Epithelial cell of prostate (primary cell): ENCODE data around the gene HOXA9.

Source experiments
- DNase-seq: peaks from one replicate; pipeline ENCODE4 v3.0.0-alpha.2; 2011; ENCODE audit warnings: low read depth, low spot score
- H3K27ac ChIP-seq: fragments of 450-650 bp; 2 replicates; pipeline ENCODE4 v1.5.1; 2017; ENCODE audit warnings: mild to moderate bottlenecking

HOXA9 gene

DNA sequence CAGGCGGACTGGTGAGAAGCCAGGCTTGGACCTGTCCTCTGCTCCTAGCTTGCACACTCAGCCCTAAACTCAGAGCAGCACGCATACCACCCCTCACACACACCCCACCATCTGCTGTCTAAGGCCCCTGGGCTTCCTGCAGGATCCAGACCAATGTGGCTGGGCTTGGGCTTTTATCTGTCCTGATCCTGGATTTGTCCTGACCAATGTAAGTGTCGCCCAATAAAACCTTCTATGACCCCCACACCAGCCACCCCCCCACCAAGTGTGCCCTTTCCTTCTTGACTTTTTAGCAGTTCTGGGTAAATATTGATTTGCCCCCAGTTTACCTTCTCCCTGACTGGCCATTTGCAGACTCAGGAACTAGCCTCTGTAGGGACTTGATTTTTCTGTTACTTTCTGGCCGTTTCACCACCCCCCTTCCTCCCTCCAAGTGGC, 36.3 kb upstream of the HOXA9 start:
- DNase-seq: no peak
- H3K27ac ChIP-seq: peak overlapping the region; percentile 84

DNA sequence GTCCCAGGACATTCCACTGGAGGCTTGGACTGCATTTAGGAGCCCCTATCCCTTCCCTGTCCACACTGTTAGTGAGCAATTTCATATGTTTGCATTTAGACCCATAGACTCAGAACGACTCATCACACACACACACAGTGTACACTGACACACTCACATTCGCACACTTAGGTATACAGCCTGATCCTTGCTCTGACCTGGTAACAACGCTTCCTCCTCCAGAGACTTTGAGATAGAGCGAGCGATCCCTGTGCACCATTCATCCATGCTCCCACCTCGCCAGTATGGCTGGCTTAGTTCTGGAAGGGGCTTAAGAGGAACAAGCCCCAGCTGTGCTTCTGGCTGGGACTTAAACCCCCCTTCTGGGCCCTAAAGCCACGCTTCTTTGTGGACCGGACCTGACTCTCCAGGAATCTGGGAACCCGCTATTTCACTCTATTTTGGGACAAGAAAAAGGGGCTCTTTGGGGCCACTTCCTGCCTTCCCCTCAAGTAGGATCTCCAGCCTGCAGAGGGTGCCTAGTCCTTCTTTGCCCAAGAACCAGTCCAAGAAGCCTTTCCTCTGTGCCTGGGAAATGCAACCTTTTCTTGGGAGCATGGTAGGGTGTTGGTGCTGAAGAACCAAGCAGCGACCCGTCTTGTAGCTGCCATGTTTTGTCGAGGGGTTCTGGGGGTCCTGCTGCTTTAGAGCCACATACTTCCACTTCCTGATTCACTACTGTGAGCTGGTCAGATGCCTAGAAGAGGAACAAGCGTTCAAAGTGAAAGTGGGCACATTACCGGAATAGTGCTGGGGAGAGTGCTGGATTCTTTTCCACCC, 35.6 kb upstream of the HOXA9 start:
- no peak for DNase-seq
- H3K27ac ChIP-seq: peak overlapping the region; percentile 84

DNA sequence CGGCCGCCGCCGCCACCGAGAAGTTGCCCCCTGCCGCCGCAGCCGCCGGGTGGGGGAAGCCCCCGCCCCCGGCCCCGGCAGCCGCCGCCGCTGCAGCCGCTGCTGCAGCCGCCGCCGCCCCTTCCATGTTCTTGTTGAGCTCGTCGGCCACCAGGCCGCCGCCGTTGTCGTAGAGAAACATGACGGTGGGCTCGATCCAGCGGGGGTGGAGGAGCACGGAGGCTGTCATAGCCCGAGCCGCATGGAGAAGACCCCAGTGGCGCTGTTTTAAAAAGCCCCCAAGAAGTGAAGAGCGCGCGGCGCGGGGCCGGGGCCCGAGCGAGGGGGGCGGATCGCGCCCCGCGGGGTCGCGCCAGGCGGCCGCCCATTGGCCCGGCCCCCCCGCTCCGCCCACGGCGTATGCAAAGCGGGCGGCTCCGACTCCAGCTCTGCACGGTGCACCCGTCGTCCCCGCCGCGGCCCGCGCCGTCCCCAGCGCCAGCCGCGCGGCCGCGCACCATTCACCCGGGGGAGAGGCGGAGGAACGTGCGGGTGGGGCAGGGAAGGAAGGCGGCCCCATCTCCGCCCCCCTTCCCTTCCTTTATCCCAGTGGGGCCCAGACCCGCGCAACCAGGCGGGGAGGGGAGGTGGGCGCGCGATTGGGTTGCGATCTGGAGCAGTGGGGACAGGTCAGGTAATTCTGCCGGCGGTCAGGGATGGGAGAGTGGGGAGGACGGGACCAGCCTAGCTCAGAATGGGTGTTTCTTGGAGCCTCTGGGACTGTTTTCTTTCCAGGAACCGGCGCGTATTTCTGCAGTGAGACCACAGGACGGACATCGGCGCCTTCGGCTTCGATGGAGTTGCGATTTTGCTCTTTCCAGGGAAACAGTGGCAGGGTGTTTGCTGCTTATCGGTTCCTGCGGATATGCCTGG, 34.8 kb upstream of the HOXA9 start, which contains the start of gene HOXA13:
Gene HOXA13 (minus strand): TSS at position 243 of the 912 bp plus-strand sequence. CDS start 14 bp downstream, at position 229.
- no peak for DNase-seq
- peak within 1 kb of the TSS; percentile 84 for H3K27ac ChIP-seq

DNA sequence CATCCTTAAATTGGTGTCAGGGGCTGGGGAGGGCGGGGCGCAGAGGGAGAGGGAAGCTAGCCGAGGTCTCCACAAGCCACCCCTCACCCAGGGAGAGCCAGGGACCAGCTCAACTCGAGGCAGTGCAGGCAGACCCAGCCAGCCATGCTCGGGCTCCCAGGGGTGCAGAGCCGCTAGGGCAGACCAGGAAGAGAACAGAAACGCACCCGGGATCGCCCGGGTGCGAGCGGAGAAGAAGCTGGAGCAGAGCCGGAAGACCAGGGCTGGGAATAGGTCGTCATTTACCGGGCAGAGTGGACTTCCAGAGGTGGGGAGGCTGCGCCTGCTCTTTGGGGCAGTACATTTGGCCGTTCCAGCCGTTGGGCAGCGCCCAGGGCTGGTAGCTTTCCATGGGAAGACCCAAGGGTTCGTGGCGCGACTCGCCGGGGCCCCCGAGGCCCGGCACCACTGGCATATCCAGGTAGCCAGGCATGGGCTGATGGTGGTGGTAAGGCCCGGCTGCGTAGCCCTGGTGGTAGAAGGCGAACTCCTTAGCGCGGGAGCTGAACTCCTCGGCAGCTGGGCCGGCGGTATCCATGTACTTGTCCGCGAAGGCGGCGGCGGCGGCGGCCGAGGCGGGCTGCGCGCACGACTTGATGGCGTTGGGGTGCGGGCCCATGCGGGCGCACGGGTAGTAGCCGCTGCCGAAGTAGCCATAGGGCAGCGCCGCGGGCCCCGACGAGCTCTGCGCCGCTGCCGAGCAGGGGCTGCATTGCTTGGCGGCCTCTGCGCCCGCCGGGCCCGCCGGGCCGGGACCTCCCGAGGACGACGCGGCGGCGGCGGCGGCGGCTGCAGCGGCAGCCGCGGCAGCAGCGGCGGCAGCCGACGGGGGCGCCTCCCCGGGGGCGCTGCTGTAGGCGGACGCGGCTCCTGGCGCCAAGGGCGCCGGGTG, 33.8 kb upstream of the HOXA9 start:
- peak overlapping the region; percentile 84 for H3K27ac ChIP-seq
- no peak for DNase-seq

DNA sequence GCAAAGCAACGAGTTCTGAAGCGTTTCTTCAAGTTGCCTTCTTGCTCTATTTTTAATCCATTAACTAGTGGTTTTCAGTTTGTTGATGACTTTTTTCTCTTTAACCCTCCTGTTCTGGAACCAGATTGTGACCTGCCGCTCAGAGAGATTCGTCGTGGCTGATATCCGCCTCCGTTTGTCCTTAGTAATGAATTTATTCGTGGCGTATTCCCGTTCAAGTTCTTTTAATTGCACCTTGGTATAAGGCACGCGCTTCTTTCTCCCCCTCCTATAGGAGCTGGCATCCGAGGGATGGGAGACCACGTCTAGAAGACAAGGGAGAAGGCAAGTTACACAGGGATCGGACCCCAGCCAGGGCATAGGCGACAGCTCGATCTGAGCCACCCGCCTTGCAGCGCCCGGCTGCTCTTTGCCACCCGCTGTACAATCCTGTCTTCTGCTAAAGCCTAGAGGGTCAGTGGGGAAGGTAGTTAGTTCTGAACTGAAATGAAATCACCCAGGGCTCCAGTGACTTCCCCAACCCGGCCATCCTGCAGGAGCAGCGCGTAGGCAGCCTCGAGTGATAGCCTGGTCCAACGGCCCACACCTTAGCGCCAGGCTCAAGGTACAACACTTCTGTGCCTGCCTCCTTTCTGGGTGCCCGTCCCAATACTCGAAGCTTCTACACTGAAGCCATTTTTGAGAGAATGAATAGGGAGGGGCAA, 33.0 kb upstream of the HOXA9 start:
- no peak for DNase-seq
- H3K27ac ChIP-seq: peak overlapping the region; percentile 84

DNA sequence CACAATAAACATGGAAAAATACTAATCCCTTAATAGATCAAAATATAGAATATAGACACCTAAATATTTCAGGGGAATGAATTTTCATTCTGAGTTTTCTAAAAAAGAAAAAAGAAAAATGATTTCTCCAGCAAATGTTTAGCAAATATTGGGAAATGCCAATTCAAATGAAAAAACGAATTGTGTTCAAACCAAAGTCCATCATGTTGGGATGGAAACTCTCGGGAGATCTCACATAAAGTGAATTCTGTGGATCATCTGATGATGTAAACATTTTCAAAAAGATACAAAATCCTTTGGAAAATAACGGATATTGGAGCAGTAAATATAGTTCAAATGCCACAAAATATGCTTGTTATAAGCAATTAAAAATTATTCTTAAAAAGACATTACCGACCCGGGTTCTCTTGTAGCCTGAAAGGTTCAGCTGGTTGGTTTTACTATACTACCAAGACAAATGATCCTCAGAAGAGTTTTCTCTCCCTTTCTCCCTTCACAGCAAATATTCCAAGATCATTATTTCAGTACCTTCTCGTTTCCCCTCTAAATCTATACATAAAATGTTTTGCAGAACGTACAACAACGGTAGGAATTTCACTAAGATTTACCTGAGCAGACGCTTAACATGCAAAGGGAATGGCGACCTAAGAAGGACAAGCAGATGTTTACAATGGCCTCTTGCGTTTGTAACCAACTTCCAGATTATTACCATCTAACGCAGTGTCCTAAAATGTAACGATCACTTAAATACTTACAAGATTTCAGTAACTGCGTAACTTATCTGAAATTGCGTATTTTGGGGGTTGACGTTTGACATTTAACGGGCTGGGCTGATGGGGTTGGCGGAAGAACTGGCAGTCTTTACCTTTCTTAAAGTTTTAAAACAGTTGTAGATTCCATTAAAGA, 32.1 kb upstream of the HOXA9 start:
- peak overlapping the region; percentile 84 for H3K27ac ChIP-seq
- DNase-seq: no peak

DNA sequence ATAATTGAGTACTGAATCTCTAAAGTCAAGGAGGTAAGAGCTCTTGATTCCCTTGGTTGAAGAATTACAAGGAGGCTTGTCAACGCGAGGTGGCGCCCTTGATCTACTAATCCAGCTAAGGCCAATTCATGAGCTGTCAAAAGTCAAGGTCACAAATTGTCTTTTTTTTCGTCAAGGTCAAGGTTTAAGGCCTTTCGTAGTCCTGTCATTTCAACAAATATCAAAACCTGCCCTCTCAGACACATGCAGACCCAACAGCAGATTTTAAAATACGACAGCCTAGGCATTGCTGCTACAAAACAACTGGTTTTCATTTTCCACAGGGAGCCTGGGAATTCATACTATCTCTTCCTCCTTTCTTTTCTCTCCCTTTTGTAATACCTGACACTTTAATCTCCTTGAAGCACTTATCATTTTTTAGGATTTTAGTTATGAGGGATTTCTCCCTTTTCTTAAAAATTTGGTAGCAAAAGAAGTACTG, 31.0 kb upstream of the HOXA9 start:
- H3K27ac ChIP-seq: peak overlapping the region; percentile 86
- peak; percentile 67 for DNase-seq

DNA sequence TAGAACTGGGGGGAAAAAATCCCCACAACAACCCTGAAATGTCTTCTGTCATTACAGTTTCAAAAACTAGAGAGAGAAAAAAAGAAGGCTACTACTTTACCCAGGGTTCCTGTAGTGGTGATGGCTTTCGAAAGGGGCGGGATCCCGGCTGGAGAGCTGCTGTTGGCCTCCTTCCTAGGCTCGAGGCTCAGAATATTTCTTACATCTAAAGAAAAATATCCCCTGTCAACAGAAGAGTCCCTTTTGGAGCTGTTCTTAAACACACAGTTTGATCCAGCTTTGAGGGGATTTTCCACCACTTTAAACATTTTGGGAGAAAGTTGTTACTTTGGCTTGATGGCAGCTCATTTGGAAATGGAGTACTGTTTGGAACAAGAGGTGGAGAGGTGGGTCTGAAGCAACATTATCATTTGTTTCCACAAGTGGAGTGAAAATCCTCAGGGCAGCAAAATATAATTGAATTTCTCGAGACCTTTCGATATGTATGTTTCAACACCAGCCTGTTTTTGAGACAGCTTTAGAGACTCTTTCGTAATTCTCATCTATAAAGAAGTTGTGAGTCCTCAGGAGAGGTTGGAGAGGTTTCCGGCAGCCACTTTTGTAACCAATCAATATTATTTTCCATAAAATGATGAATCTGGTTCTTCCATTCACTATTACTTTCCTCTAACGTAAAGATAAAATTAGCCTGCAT, 29.5 kb upstream of the HOXA9 start:
- no peak for DNase-seq
- peak overlapping the region; percentile 86 for H3K27ac ChIP-seq

DNA sequence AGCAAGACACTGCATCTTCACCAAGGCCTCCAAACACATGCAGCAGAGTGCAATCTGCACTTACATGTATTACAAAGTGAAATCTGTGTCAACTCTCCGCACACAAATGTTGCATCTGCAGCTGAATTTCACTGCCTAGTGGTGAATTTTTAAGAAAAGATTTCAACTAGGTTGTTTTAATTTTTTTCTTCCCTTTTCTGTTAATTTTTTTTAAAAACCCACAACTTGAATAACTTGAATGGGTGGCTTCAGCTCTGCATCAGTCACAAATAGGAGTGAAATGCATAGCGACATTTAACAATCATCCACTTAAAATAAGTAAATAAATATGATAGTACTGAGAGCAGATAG, 28.6 kb upstream of the HOXA9 start:
- no peak for DNase-seq
- H3K27ac ChIP-seq: peak overlapping the region; percentile 86

DNA sequence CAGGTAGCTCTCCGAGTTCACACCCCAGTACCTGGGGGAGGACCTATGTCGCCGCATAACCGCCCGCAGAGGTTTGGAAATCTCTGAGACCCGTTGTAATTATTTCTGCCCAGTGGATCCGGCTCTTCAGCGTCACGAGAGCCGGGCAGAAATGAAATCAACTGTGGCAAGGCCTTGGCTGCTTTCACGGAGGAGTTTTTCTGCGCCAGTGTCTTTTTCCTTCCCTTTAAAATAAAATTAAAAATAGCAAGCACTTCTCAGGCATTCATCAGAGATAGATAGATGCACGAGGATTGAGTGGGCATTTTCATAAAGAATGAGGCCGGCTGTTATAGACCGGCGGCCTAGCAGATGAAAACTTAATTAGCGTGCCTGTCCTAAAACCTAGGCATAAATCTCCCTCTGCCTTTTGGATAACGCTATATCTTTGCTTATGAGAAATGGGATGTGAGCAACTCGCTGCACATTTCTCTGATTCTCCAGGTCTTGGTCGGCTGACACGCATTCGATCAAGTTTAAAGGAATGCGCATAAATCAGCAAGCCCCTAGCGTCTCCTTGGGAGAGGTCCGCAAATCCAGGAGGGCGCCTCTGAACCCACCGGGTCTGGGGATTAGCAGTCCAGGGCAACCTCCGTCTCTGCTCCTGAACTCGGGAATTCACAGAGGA, 28.1 kb upstream of the HOXA9 start:
- no peak for DNase-seq
- peak overlapping the region; percentile 86 for H3K27ac ChIP-seq

DNA sequence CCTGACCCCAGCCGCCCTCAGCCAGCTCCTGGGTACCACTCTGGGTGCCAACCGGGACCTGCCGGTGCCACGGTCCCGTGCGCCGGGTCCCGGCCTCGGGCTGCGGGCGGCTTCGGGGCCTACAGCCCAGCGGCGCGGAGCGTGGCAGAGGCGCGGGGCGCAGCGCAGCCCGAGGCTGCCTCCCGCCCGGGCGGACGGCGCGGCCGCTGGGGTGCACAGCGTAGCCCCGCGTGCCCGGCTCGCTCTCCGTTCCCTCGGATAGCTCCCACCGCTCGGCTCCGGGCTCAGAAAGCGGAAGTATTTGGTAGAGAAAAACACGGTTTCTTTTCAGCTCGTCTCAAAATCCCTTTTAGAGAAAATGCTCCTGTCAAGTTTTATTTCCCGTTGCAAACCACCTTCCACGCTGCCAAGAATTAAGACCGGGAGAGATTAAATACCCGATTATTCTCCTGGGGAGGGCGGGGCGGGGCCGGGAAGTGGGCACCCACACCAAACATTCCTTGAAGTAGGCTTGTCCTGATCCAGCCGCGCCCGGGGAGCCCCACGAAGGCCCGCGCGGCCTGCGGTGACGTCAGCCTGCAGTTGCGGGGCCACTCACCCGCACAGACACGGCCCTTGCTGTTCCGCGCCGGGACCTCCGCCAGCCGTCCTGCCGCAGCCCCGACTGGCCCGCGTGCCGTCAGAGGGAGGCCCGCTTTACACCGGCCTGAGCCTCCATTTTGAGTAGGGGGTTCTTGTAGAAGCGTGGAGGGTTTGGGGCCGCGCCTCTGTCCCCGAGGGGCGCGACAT, 27.4 kb upstream of the HOXA9 start:
- H3K27ac ChIP-seq: peak overlapping the region; percentile 86
- no peak for DNase-seq

DNA sequence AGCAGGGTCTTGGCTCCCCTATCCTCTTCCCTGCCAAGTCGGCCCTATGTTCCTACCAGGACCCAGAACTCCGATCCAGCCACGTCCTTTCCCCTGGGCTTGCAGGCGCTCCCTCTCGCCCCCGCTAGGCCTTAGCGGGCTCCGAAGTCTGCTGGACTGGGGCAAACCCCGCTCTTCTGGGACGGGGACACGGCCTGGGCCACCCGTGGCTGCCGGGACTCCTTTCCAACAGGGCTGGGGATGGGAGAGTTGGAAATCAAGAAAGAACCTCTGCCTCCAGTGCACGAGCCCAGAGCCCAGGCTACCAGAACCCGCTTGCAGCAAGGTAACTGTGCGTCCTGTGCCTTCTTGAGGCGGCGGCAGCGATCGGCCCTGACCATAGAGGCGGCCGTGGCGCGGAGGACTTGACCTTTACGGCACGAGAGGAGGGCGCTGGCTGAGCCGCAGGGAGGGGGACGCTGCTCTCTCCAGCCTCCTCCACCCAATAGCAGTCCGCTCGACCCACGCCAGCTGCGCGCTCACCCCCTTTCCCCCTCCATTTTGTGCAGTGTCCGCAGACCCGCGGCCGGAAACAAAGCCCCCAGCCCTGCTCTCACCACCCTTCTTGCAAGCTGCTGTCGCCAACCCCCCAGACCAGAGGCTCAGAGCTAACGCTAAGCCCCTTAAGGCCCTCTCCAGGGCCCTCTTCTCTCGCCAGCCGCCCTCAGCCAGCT, 26.7 kb upstream of the HOXA9 start:
- H3K27ac ChIP-seq: peak overlapping the region; percentile 86
- DNase-seq: no peak

DNA sequence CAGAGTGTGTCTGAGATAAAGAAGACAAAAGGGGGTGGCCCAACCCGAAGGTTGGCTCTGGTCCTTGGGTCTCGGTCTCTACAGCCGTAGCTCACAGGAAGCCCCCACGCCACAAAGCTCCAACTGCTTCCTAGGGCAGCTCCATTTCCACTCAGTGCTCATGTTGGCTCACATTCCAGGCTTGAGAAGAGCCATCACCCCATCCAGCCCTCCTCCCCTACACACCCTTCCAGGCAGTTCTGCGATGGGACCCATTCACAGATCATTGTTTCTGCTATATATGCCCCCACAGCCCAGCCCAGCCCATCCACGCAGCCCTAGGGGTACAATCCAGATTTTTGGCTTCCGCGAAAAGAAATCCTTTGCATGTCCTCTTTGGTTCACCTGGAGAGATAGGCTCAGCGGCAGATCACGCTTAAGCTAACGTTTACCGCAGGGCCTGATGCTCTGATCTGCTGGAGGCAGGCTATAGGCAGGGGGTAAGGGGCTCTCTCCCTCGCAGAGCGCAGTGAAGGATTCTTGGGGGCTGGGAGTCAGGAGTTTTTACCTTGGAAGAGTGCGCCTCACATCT, 25.9 kb upstream of the HOXA9 start:
- peak overlapping the region; percentile 86 for H3K27ac ChIP-seq
- DNase-seq: no peak

DNA sequence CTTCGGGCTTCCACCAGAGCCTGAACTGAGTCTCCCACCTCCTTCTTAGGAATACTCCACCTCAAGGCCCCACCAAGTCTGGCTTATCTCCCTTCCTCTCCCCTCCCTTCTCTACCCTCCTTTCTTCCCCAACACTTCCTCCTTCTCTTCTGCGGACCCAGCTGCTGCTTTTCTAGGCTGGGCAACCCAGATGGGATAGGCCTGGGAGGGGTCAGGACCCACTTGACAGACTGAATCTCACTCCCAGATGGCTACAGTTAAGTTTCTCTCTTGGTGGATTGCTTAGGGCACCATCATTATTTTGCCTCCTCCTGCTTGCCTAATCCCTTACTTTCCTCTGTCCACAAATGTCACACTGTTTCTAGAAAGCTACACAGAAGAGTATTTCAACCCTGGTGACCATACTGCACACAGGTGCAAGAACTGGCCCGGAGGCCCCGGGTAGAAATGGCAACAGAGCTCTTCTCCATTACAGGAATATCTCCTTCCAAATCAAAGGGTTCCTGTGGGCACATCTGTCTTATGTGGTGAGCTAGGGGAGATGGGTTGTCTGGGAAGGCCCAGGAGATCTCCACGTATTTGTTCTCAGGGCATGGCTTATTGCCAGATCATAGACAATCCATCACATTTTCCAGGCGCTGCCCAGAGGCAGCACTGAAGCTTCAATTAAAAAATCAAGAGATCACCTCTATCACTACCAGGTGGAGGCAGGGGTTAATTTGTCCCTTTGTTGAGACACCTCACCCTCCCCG, 24.8 kb upstream of the HOXA9 start:
- no peak for DNase-seq
- H3K27ac ChIP-seq: no peak overlapping the region
